ENCODE measurements around the gene THBS3. TPM values are rescaled to one million over a fixed set of nuclear protein-coding genes. Genes with fewer than 3 reads are reported as not detected.

The THBS3 gene
- total and polyA plus RNA-seq, 9 of the 15 experiments (the other 6 are each of a cell fraction or from before 2014, with no cell fraction given), result 0.59 to 8.3 (median 3.2) TPM

DNA sequence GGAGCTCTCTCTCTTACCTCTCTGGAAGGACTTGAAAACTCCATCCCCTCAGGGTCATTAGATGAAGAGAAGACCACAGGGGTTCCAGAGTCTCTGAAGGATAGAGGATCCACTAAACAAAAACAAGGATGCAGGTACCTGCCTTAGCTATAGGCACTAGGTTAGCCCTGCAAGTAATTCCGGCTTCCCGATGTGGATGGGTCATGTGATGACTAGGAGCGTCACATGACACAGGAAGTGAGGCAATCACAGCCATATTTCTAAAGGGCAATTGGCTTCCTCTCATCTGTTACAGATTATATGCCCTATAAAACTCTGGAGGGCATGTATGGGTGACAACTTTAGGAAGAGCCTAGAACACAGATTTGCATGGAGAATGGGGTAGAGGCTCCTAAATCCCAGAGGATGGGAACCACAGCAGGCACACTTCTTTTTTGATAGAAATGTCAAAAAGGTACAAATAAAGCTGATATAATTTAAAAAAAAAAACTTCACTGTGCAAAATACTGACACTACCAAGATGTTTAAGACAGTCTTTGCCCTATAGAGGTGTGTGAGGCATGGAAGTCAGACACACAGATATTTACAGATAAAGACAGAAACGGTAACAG, 33.5 kb upstream of the THBS3 start:
- peak; percentile 76 to 85 (median 78) for DNase-seq (ENCODE audit: extremely low read depth in 1 of 4, low spot score in 3 of 4)
- Histone ChIP-seq H3K27me3 (ENCODE audit: control insufficient read depth in 2 of 2, insufficient read depth in 2 of 2, low read length in 2 of 2) (no peaks in the 10 kb centered on the region), H2AFZ (ENCODE audit: low read depth, low read length) (peak overlapping the region; percentile 80), H3K9me1 (ENCODE audit: control insufficient read depth, insufficient read depth, low read length) (no peaks in the 10 kb centered on the region), H3K27ac (ENCODE audit: extremely low read depth, low read depth, low read length) (peak overlapping the region; percentile 5; the same call in 1 of the 3 replicates), H4K20me1 (replicated peaks; ENCODE audit: control insufficient read depth, insufficient read depth, low read length) (no peaks in the 10 kb centered on the region), H3K9me3 (replicated peaks; ENCODE audit: control insufficient read depth, insufficient read depth, low read depth, low read length) (no peaks in the 10 kb centered on the region), H3K79me2 (ENCODE audit: control insufficient read depth, insufficient read depth, low read length) (peaks cover 14% of the 10 kb centered on the region; the same call in 2 of the 3 replicates), H3K4me3 (peak overlapping the region; percentile 33), H3K4me1 (replicated peaks in 1 of 2; ENCODE audit: control insufficient read depth in 2 of 2, insufficient read depth in 2 of 2, low read length in 2 of 2) (peaks cover 17 to 19% of the 10 kb centered on the region in 2 experiments), H3K36me3 (ENCODE audit: control insufficient read depth, insufficient read depth, low read length) (peaks cover 9% of the 10 kb centered on the region; the same call in 1 of the 3 replicates), H3K4me2 (ENCODE audit: insufficient read depth, low read length) (peak overlapping the region; percentile 57), H3K9ac (ENCODE audit: insufficient read depth in 1 of 2, low read depth in 2 of 2, low read length in 2 of 2) (peak overlapping the region in 1 of 2 experiments; percentile 17; a peak in 2 of 4 replicates)
- ChIA-PET CTCF (ENCODE audit: low intra/inter-chr PET ratio) (interaction anchor here (0.6 to 0.9 kb wide), 2 partner anchors 15 to 19 kb away, joined by 3 read pairs; no protein-coding TSS in a partner anchor), POLR2A (interaction anchor here (0.6 to 1.1 kb wide), 3 partner anchors 15 to 593 kb away, joined by 4 read pairs; partner anchors contain the start of gene ENTREP3)
- no TSS peak for BruUV-seq (replicated peaks)
- peak; percentile 82 for FAIRE-seq
- intact Hi-C loops (cut with micrococcal nuclease), result no loop called here
- WGBS (ENCODE audit: insufficient coverage, low coverage, missing lambda C conversion rate), result 4% methylated on average over 4 of the region's 4 CpGs
- ATAC-seq, result peak; percentile 33
- in situ Hi-C loops (cut with MboI), result no loop called here
- TF ChIP-seq ZNF655 (CRISPR knock-in tag; IDR thresholded peaks at IDR 0.05) (no peak), SLC30A9 (CRISPR knock-in tag; IDR thresholded peaks at IDR 0.05) (no peak), CBX8 (IDR thresholded peaks at IDR 0.05; ENCODE audit: borderline replicate concordance, extremely low read depth, low read depth, low read length, poor library complexity, severe bottlenecking) (no peak), BMI1 (IDR thresholded peaks at IDR 0.05; ENCODE audit: low read length) (no peak), EZH2 (IDR thresholded peaks at IDR 0.05; ENCODE audit: borderline replicate concordance, low read depth, low read length) (no peak), PHB2 (IDR thresholded peaks at IDR 0.05; ENCODE audit: low read depth) (no peak), BDP1 (IDR thresholded peaks at IDR 0.05; ENCODE audit: insufficient read depth, insufficient read length) (no peak), E2F6 (IDR thresholded peaks at IDR 0.05; ENCODE audit: borderline replicate concordance in 1 of 2, extremely low read depth in 1 of 2, insufficient read depth in 1 of 2, insufficient read length in 1 of 2, low read depth in 1 of 2, low read length in 1 of 2, poor library complexity in 1 of 2, severe bottlenecking in 1 of 2) (peak in 1 of 2 experiments; percentile 17), C11orf30 (IDR thresholded peaks at IDR 0.05; ENCODE audit: low read depth) (peak; percentile 92), CBX5 (IDR thresholded peaks at IDR 0.05; ENCODE audit: borderline replicate concordance, low read depth) (no peak), ZFP36 (IDR thresholded peaks at IDR 0.05; ENCODE audit: low read depth, low read length, partially characterized antibody) (no peak), ZNF324 (CRISPR knock-in tag; IDR thresholded peaks at IDR 0.05) (no peak), MEF2A (IDR thresholded peaks at IDR 0.05; ENCODE audit: control insufficient read depth, low read depth, low read length) (peak; percentile 70)
- TF ChIP-seq, protein P1, sequence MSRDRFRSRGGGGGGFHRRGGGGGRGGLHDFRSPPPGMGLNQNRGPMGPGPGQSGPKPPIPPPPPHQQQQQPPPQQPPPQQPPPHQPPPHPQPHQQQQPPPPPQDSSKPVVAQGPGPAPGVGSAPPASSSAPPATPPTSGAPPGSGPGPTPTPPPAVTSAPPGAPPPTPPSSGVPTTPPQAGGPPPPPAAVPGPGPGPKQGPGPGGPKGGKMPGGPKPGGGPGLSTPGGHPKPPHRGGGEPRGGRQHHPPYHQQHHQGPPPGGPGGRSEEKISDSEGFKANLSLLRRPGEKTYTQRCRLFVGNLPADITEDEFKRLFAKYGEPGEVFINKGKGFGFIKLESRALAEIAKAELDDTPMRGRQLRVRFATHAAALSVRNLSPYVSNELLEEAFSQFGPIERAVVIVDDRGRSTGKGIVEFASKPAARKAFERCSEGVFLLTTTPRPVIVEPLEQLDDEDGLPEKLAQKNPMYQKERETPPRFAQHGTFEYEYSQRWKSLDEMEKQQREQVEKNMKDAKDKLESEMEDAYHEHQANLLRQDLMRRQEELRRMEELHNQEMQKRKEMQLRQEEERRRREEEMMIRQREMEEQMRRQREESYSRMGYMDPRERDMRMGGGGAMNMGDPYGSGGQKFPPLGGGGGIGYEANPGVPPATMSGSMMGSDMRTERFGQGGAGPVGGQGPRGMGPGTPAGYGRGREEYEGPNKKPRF (IDR thresholded peaks at IDR 0.05; ENCODE audit: low read depth, low read length), result no peak
- TF ChIP-seq, protein P2, sequence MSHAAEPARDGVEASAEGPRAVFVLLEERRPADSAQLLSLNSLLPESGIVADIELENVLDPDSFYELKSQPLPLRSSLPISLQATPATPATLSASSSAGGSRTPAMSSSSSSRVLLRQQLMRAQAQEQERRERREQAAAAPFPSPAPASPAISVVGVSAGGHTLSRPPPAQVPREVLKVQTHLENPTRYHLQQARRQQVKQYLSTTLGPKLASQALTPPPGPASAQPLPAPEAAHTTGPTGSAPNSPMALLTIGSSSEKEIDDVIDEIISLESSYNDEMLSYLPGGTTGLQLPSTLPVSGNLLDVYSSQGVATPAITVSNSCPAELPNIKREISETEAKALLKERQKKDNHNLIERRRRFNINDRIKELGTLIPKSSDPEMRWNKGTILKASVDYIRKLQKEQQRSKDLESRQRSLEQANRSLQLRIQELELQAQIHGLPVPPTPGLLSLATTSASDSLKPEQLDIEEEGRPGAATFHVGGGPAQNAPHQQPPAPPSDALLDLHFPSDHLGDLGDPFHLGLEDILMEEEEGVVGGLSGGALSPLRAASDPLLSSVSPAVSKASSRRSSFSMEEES (CRISPR knock-in tag; IDR thresholded peaks at IDR 0.05), result peak; percentile 99
